Renal cortical epithelial cell (primary cell): ENCODE measurements around the gene TREH. TPM values are rescaled to one million over a fixed set of nuclear protein-coding genes. Genes with fewer than 3 reads are reported as not detected.
"Not testable (repeated sequence)": the region's sequence is repeated elsewhere in the genome, so short reads cannot be mapped to it uniquely, and the experiment has no call there.

Experiments
- DNase-seq: peaks from one replicate; pipeline ENCODE4 v3.0.0-alpha.2; 2011; ENCODE audit warnings: low read depth
- total RNA-seq: library from RNA; depleted of rRNA; stranded (reverse); fragments of >200 nt; gene quantifications from 2 replicates; pipeline ENCODE4 v1.2.3, GENCODE V29; 2014

TREH gene
- total RNA-seq, 1 donor from 2014 or later = not detected

GRCh38 chr11:118612378-118612777, 67.1 kb downstream of the TREH start:
- DNase-seq = no peak

- DNase-seq = not testable (repeated sequence)
Observed at GRCh38 chr11:118611433-118611795, 68.0 kb downstream of the TREH start.

GRCh38 chr11:118610773-118611432, 68.5 kb downstream of the TREH start:
- DNase-seq = no peak

DNA sequence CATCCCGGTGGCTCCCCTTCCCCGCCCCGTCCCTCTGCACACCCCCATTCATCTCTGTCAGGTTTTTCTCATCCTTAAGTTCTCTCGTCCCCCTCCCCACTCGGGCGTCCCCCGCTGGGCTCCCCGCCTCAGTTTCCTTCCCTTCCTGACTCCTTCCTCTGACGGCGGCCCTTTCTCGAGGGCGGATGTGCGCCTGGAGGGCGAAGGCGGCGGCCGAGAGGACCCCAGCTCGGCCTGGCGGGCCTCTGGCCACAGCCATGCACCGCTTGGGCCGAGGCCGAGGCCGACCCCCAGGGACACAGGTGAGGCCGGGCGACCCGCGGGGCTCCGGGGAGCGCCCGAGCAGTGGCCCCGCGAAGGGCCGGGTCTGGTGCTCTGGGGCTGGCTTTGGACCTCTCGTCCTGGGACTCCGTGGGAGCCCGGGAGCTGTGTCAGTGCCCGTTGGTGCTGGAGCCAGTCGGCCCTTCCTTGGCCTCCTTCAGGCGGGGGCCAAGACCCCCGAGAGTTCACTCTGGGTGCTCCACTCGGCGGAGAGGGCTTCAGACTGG, 69.2 kb downstream of the TREH start:
- DNase-seq = no peak

DNA sequence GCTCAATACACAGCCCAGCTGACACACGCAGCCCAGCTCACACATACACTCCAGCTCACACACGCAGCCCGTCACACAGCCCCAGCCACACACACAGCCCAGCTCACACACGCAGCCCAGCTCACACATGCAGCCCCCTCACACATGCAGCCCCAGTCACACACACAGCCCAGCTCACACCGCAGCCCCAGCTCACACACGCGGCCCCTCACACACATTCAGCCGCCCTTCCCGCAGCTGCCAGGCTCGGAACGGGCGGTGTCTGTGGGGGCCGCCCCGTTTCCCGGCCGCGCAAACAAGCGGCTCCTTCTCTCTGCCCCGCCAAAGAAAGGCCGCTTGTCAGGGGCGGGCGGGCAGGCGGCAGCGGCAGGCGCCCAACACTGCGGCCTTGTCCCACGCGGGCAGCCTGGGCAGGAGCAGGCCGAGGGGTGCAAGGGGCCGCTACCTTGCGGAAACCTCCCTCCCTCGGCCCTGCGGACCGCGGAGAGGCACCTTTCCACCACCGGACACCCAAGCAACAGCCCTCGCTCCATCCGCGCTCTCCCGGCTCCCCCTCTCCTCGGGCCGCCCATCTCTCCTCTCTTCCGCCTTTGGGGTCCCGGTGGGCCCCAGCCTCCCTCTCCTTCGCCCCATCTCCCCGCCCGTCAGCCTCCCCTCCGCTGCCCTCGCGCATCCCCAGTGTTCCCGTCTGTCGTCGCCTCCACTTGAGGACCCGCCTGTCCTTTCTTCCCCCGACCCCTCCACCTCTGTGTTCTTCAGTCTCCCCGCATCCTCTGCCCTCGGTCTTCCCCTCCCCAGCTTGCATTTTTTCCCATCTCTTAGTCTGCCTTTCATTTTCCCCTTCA, 69.8 kb downstream of the TREH start:
- no peak for DNase-seq

DNA sequence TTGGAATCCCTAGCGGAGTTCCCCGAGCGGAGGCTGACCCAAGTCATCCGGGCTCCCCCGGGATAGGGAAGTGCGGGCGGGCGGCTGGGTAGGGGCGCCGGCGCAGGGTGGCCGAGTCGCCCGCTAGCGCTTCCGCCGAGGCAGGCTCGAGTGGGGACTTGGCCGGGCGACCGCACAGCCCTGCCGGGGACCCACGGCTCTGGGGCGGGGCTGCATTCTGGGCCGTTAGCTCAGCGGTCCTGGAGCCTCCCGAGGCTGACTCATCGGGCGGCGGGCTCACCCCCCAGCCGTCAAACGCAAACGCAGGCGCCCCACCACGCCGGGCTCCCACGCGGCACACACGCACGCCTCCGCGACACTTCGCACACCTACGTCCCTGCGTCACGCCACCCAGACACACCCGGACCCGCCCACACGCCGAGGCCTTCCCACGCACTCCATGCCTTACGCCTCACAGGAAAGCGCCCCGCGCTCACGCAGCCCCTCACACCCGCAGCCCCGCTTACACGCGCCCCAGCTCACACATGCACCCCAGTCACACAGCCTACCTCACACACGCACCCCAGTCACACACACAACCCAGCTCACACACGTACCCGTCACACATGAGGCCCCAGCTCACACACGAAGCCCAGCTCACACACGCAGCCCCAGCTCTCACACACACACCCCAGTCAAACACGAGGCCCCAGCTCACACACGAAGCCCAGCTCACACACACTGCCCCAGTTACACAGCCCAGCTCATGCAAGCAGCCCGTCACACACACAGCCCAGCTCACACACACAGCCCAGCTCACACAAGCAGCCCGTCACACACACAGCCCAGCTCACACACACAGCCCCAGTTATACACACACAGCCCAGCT, 70.9 kb downstream of the TREH start:
- DNase-seq = no peak

GRCh38 chr11:118607401-118608359, 71.8 kb downstream of the TREH start, which contains the start of gene PHLDB1:
PHLDB1 (plus strand) TSS chr11:118607615; CDS start chr11:118613837, 6,222 bp downstream.
- DNase-seq = no peak

Other genes with a start within 250 kb of the TREH start
- 37.0 and 110 TPM in 2 replicates for gene KMT2A, start 243.2 kb downstream of the TREH start, total RNA-seq
- 1.4 and 2.6 TPM in 2 replicates for gene TTC36, start 152.2 kb downstream of the TREH start, total RNA-seq
- gene TMEM25, start 148.5 kb downstream of the TREH start, total RNA-seq = 35.9 and 72.0 TPM in 2 replicates
- gene IFT46, start 113.7 kb downstream of the TREH start, total RNA-seq = 23.1 and 24.7 TPM in 2 replicates
- 141 and 179 TPM in 2 replicates for gene ARCN1, start 107.2 kb downstream of the TREH start, total RNA-seq
- 66.9 and 212 TPM in 2 replicates for gene PHLDB1, start 72.0 kb downstream of the TREH start, total RNA-seq
- gene DDX6, start 111.5 kb upstream of the TREH start, total RNA-seq = 127 and 258 TPM in 2 replicates
- gene CXCR5, start 204.2 kb upstream of the TREH start, total RNA-seq = not detected in 2 replicates
- 22.6 and 44.8 TPM in 2 replicates for gene BCL9L, start 246.3 kb upstream of the TREH start, total RNA-seq